Retina (tissue), 1 donor: ENCODE results near the gene MAP2K3.

Source experiments
- DNase-seq: peaks from one replicate; pipeline ENCODE4 v3.0.0-alpha.2; 2016

The MAP2K3 gene

GRCh38 chr17:21252796-21253645 lies 31.5 kb upstream of the MAP2K3 start, which contains the start of gene NATD1:
NATD1 (minus strand) TSS chr17:21253410; CDS start chr17:21253264, 146 bp downstream.
- peak; percentile 90 for DNase-seq

GRCh38 chr17:21253646-21254441 lies 30.7 kb upstream of the MAP2K3 start:
- DNase-seq, result no peak

- DNase-seq, result no peak
Measured at GRCh38 chr17:21258593-21258992, 25.9 kb upstream of the MAP2K3 start.

- DNase-seq, result no peak
Measured at GRCh38 chr17:21262259-21262993, 22.1 kb upstream of the MAP2K3 start.

GRCh38 chr17:21263376-21263775 lies 21.1 kb upstream of the MAP2K3 start:
- no peak for DNase-seq

GRCh38 chr17:21268596-21269188 lies 15.8 kb upstream of the MAP2K3 start:
- DNase-seq, result no peak

GRCh38 chr17:21269394-21269793 lies 15.1 kb upstream of the MAP2K3 start:
- DNase-seq, result no peak

GRCh38 chr17:21271454-21272183 lies 12.9 kb upstream of the MAP2K3 start:
- no peak for DNase-seq

- no peak for DNase-seq
Measured at GRCh38 chr17:21272250-21272649, 12.3 kb upstream of the MAP2K3 start.

GRCh38 chr17:21272881-21273792 lies 11.4 kb upstream of the MAP2K3 start:
- DNase-seq, result no peak

- no peak for DNase-seq
Measured at GRCh38 chr17:21275047-21275578, 9.4 kb upstream of the MAP2K3 start.

GRCh38 chr17:21275579-21276263 lies 8.8 kb upstream of the MAP2K3 start:
- DNase-seq, result peak; percentile 93

- no peak for DNase-seq
Measured at GRCh38 chr17:21276264-21276588, 8.3 kb upstream of the MAP2K3 start.

GRCh38 chr17:21277332-21277731 lies 7.2 kb upstream of the MAP2K3 start:
- no peak for DNase-seq

- no peak for DNase-seq
Measured at GRCh38 chr17:21278450-21279197, 5.9 kb upstream of the MAP2K3 start.

- no peak for DNase-seq
Measured at GRCh38 chr17:21279198-21279535, 5.3 kb upstream of the MAP2K3 start.

- DNase-seq, result no peak
Measured at GRCh38 chr17:21279582-21279981, 4.9 kb upstream of the MAP2K3 start.

- peak; percentile 85 for DNase-seq
Measured at GRCh38 chr17:21280081-21280518, 4.4 kb upstream of the MAP2K3 start.

- no peak for DNase-seq
Measured at GRCh38 chr17:21282231-21282630, 2.3 kb upstream of the MAP2K3 start.

- DNase-seq, result no peak
Measured at GRCh38 chr17:21282850-21283249, 1.7 kb upstream of the MAP2K3 start.
